OCI-LY3 (cell line): ENCODE measurements around the gene GMIP.

Experiments
- H2AFZ ChIP-seq: fragments of 200-600, 300-600 bp; shearing (Covaris generic); 2 replicates; pipeline ENCODE4 v1.6.0; 2014; ENCODE audit warnings: antibody characterized with exemption, low read depth, low read length
- H3K27ac ChIP-seq: fragments of 200-600, 300-600 bp; sonication (generic); 2 replicates; pipeline ENCODE4 v1.5.1; 2014; ENCODE audit warnings: mild to moderate bottlenecking, low read length, moderate library complexity, mixed read lengths
- H3K27me3 ChIP-seq: fragments of 200-600, 300-600 bp; sonication (generic); 2 replicates; pipeline ENCODE4 v1.6.1; 2014; ENCODE audit warnings: low read depth, low read length, mixed read lengths
- H3K36me3 ChIP-seq: fragments of 200-600, 300-600 bp; sonication (generic); replicated peaks from 2 replicates; pipeline ENCODE3; 2014; ENCODE audit warnings: low read depth, low read length, mixed read lengths
- H3K4me1 ChIP-seq: fragments of 300-600, 200-600 bp; sonication (generic); 2 replicates; pipeline ENCODE4 v1.6.1; 2014; ENCODE audit warnings: low read length, mixed read lengths
- H3K4me2 ChIP-seq: fragments of 200-600, 300-600 bp; sonication (generic); 2 replicates; pipeline ENCODE4 v1.6.1; 2014; ENCODE audit warnings: low read length, mixed read lengths
- H3K4me3 ChIP-seq: fragments of 300-600, 200-600 bp; sonication (generic); 2 replicates; pipeline ENCODE4 v1.5.1; 2014; ENCODE audit warnings: antibody characterized with exemption, mild to moderate bottlenecking, low read length, moderate library complexity
- H3K79me2 ChIP-seq: fragments of 300-600, 200-600 bp; shearing (Covaris generic); 2 replicates; pipeline ENCODE4 v1.6.1; 2014; ENCODE audit warnings: mild to moderate bottlenecking, low read length, mixed read lengths
- H3K9ac ChIP-seq: fragments of 300-600, 200-600 bp; shearing (Covaris generic); 2 replicates; pipeline ENCODE4 v1.6.0; 2014; ENCODE audit warnings: mild to moderate bottlenecking, low read length, moderate library complexity
- H3K9me3 ChIP-seq: fragments of 200-600, 300-600 bp; shearing (Covaris generic); 2 replicates; pipeline ENCODE4 v1.6.1; 2014; ENCODE audit warnings: low read length, mixed read lengths; ENCODE audit not compliant: insufficient read depth
- H4K20me1 ChIP-seq: fragments of 200-600, 300-600 bp; sonication (generic); 2 replicates; pipeline ENCODE4 v1.6.1; 2016; ENCODE audit warnings: low read length, mixed read lengths; ENCODE audit not compliant: insufficient read depth
- CTCF ChIP-seq: fragments of 200-600, 300-600 bp; sonication (generic); IDR thresholded peaks from 2 replicates; pipeline ENCODE4 v1.5.1; 2014; ENCODE audit warnings: antibody characterized with exemption, low read length, low read depth
- EZH2phosphoT487 ChIP-seq: fragments of 200-600 bp; shearing (Covaris generic); IDR thresholded peaks from 2 replicates; pipeline ENCODE4 v1.6.1; 2018; ENCODE audit warnings: antibody characterized with exemption, mixed run types, low read depth

Gene GMIP

GRCh38 chr19:19588546-19588945 lies 54.9 kb downstream of the GMIP start:
- Histone ChIP-seq H3K4me1 (peaks cover 11% of the 10 kb centered on the region), H3K4me2 (no peak overlapping the region), H3K9ac (no peak overlapping the region), H3K79me2 (no peaks in the 10 kb centered on the region), H3K36me3 (no peaks in the 10 kb centered on the region), H4K20me1 (no peaks in the 10 kb centered on the region), H3K27ac (no peak overlapping the region), H3K9me3 (no peaks in the 10 kb centered on the region), H3K27me3 (no peaks in the 10 kb centered on the region), H3K4me3 (no peak overlapping the region), H2AFZ (no peak overlapping the region)
- no peak for TF ChIP-seq CTCF
- no peak for TF ChIP-seq EZH2phosphoT487

GRCh38 chr19:19587771-19588170 lies 55.7 kb downstream of the GMIP start:
- no peak for TF ChIP-seq CTCF
- no peak for TF ChIP-seq EZH2phosphoT487
- peaks cover 11% of the 10 kb centered on the region for H3K4me1 ChIP-seq
- no peaks in the 10 kb centered on the region for H3K9me3 ChIP-seq
- no peak overlapping the region for H3K9ac ChIP-seq
- H3K79me2 ChIP-seq = no peaks in the 10 kb centered on the region
- no peak overlapping the region for H3K4me3 ChIP-seq
- no peak overlapping the region for H3K27ac ChIP-seq
- no peaks in the 10 kb centered on the region for H4K20me1 ChIP-seq
- H3K27me3 ChIP-seq = no peaks in the 10 kb centered on the region
- H2AFZ ChIP-seq = no peak overlapping the region
- no peaks in the 10 kb centered on the region for H3K36me3 ChIP-seq
- H3K4me2 ChIP-seq = no peak overlapping the region

GRCh38 chr19:19584356-19584755 lies 59.1 kb downstream of the GMIP start:
- no peak overlapping the region for H2AFZ ChIP-seq
- no peak overlapping the region for H3K9ac ChIP-seq
- no peaks in the 10 kb centered on the region for H3K36me3 ChIP-seq
- no peaks in the 10 kb centered on the region for H3K4me1 ChIP-seq
- no peak overlapping the region for H3K4me3 ChIP-seq
- no peaks in the 10 kb centered on the region for H4K20me1 ChIP-seq
- H3K27me3 ChIP-seq = no peaks in the 10 kb centered on the region
- H3K4me2 ChIP-seq = no peak overlapping the region
- H3K9me3 ChIP-seq = no peaks in the 10 kb centered on the region
- no peak overlapping the region for H3K27ac ChIP-seq
- H3K79me2 ChIP-seq = no peaks in the 10 kb centered on the region
- TF ChIP-seq EZH2phosphoT487 (no peak), CTCF (no peak)

GRCh38 chr19:19582471-19582870 lies 61.0 kb downstream of the GMIP start:
- Histone ChIP-seq H3K4me3 (no peak overlapping the region), H3K4me1 (no peaks in the 10 kb centered on the region), H2AFZ (no peak overlapping the region), H3K27ac (no peak overlapping the region), H4K20me1 (no peaks in the 10 kb centered on the region), H3K9me3 (no peaks in the 10 kb centered on the region), H3K4me2 (no peak overlapping the region), H3K79me2 (no peaks in the 10 kb centered on the region), H3K27me3 (no peaks in the 10 kb centered on the region), H3K36me3 (no peaks in the 10 kb centered on the region), H3K9ac (no peak overlapping the region)
- TF ChIP-seq EZH2phosphoT487 (no peak), CTCF (no peak)
